Activated CD8-positive, alpha-beta memory T cell treated with anti-CD3 and anti-CD28 coated beads, Interleukin-2, amount 10 ng/mL, durations not matched to agents 7 days and 5 days (primary cell): ENCODE measurements around the gene AMBRA1. TPM values are rescaled to one million over a fixed set of nuclear protein-coding genes. Genes with fewer than 3 reads are reported as not detected.

ENCODE experiments used
- ATAC-seq: fragments of 150-1000 bp; cut with Tn5 transposase; one replicate; pipeline ENCODE4 v1.10.0; 2021; ENCODE audit warnings: moderate library complexity
- CTCF ChIA-PET: fragments of 350-600 bp; sonication (Branson Sonifier 250); formaldehyde crosslinking; loops from one replicate; lab custom pipeline; 2021; ENCODE audit warnings: antibody characterized with exemption; lab: Charles Lee
- DNase-seq: peaks from one replicate; pipeline ENCODE4 v3.0.0-alpha.2; 2020
- H3K27ac Mint-ChIP-seq: one replicate; pipeline ENCODE4 v1.8.0; 2021; ENCODE audit warnings: mild to moderate bottlenecking, mixed read lengths
- H3K27me3 Mint-ChIP-seq: one replicate; pipeline ENCODE4 v1.8.0; 2021; ENCODE audit warnings: mixed read lengths
- H3K36me3 Mint-ChIP-seq: one replicate; pipeline ENCODE4 v1.8.0; 2021; ENCODE audit warnings: mild to moderate bottlenecking, mixed read lengths
- H3K4me1 Mint-ChIP-seq: one replicate; pipeline ENCODE4 v1.8.0; 2021; ENCODE audit warnings: mixed read lengths
- H3K4me3 Mint-ChIP-seq: one replicate; pipeline ENCODE4 v1.8.0; 2021; ENCODE audit warnings: mild to moderate bottlenecking, moderate library complexity, mixed read lengths
- H3K9me3 Mint-ChIP-seq: one replicate; pipeline ENCODE4 v1.8.0; 2022; ENCODE audit warnings: low read depth, mixed read lengths
- total RNA-seq, 2 experiments: library from RNA; stranded (reverse); gene quantifications; one replicate each; pipeline ENCODE4 v1.2.3, GENCODE V29; 2021

The AMBRA1 gene
- total RNA-seq, 2 experiments from 2014 or later, result 36.1 to 41.9 TPM

GRCh38 chr11:46607516-46607915 is 13.7 kb upstream of the AMBRA1 start:
- ATAC-seq (no peak), DNase-seq (no peak)
- H3K27ac Mint-ChIP-seq, result no peak overlapping the region
- H3K9me3 Mint-ChIP-seq, result no peaks in the 10 kb centered on the region
- H3K36me3 Mint-ChIP-seq, result no peaks in the 10 kb centered on the region
- H3K27me3 Mint-ChIP-seq, result no peaks in the 10 kb centered on the region
- no peak overlapping the region for H3K4me3 Mint-ChIP-seq
- H3K4me1 Mint-ChIP-seq, result peaks cover 7% of the 10 kb centered on the region
- CTCF ChIA-PET, result interaction anchor here (0.7 to 1.2 kb wide), 3 partner anchors 9 to 59 kb away, joined by 3 to 6 read pairs (median 3); partner anchors contain the start of genes AMBRA1, ATG13 and HARBI1

DNA sequence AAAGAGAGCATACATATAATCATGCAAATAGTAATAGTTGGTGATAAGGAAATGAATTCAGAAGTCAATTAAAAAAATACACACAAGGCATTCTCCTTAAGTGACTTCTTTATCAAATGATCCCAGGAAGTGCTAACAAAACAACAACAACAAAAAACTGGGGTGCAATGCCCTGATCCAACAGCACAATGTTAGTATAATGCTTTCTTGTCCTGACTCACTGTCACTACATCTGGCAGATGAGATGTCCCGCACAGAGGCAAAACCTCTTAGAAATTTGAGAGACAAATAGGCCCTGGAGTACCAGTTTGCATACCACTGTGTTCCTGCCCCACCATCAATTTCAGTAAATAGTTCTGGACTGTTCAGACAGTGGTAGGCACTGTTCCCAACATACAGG is 11.0 kb upstream of the AMBRA1 start:
- H3K9me3 Mint-ChIP-seq, result no peaks in the 10 kb centered on the region
- no peaks in the 10 kb centered on the region for H3K36me3 Mint-ChIP-seq
- DNase-seq, result no peak
- H3K4me1 Mint-ChIP-seq, result peaks cover 2% of the 10 kb centered on the region
- H3K27ac Mint-ChIP-seq, result no peak overlapping the region
- no peak overlapping the region for H3K4me3 Mint-ChIP-seq
- ATAC-seq, result no peak
- no peaks in the 10 kb centered on the region for H3K27me3 Mint-ChIP-seq
- CTCF ChIA-PET, result no interaction called here

DNA sequence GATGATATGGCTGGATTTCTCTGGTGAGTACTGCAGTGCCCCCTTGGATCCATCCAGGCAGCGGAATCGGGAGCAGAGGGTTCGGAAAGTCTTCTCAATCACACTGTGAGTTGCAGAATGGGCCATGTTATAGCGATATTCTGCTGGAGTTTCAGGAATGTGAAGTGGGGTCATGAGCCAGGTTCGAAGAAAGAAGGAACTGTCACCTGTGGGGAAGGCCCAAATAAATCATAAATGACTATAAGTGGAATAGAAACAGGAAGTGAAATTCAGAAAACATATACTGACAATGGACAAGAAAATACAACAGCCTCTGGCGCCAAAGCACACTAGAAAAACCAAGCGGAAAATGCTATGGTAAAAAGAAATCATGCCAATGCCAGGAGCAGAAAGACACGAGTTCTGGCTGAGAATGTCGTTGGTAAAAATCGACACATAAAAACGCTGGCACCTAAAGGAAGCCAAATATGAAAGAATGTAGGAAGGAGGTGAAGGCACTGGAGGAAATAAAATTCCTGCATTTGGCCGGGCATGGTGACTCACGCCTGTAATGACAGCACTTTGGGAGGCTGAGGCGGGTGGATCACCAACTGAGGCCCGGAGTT is 10.0 kb upstream of the AMBRA1 start:
- Mint-ChIP-seq H3K36me3 (no peaks in the 10 kb centered on the region), H3K9me3 (no peaks in the 10 kb centered on the region), H3K27ac (no peak overlapping the region), H3K4me3 (no peak overlapping the region), H3K27me3 (no peaks in the 10 kb centered on the region), H3K4me1 (peaks cover 2% of the 10 kb centered on the region)
- DNase-seq (no peak), ATAC-seq (no peak)
- CTCF ChIA-PET, result interaction anchor here (1.5 kb wide), 1 partner anchor 9 kb away, joined by 5 read pairs; no protein-coding TSS in a partner anchor

GRCh38 chr11:46601129-46601528 is 7.3 kb upstream of the AMBRA1 start:
- DNase-seq (no peak), ATAC-seq (no peak)
- peaks cover 16% of the 10 kb centered on the region for H3K4me1 Mint-ChIP-seq
- no peaks in the 10 kb centered on the region for H3K36me3 Mint-ChIP-seq
- H3K4me3 Mint-ChIP-seq, result no peak overlapping the region
- H3K27me3 Mint-ChIP-seq, result no peaks in the 10 kb centered on the region
- CTCF ChIA-PET, result interaction anchor here (1.8 kb wide), 1 partner anchor 11 kb away, joined by 5 read pairs; no protein-coding TSS in a partner anchor
- no peaks in the 10 kb centered on the region for H3K9me3 Mint-ChIP-seq
- H3K27ac Mint-ChIP-seq, result no peak overlapping the region

GRCh38 chr11:46600194-46600960 is 6.6 kb upstream of the AMBRA1 start:
- no peak for ATAC-seq
- DNase-seq, result no peak
- CTCF ChIA-PET, result interaction anchor here (1.4 to 1.8 kb wide), 2 partner anchors 11 to 18 kb away, joined by 4 to 5 read pairs; no protein-coding TSS in a partner anchor
- Mint-ChIP-seq H3K27ac (no peak overlapping the region), H3K9me3 (no peaks in the 10 kb centered on the region), H3K27me3 (no peaks in the 10 kb centered on the region), H3K4me3 (no peak overlapping the region), H3K36me3 (no peaks in the 10 kb centered on the region), H3K4me1 (peaks cover 16% of the 10 kb centered on the region)

- no peak for DNase-seq
- Mint-ChIP-seq H3K4me1 (peaks cover 17% of the 10 kb centered on the region), H3K36me3 (no peaks in the 10 kb centered on the region), H3K4me3 (no peak overlapping the region), H3K27me3 (no peaks in the 10 kb centered on the region), H3K27ac (no peak overlapping the region), H3K9me3 (no peaks in the 10 kb centered on the region)
- CTCF ChIA-PET, result interaction anchor here (1.2 to 1.8 kb wide), 4 partner anchors 12 to 25 kb away, joined by 3 to 5 read pairs (median 4); no protein-coding TSS in a partner anchor
- ATAC-seq, result no peak
These were observed 5.7 kb upstream of the AMBRA1 start for GRCh38 chr11:46599340-46600193.

- Mint-ChIP-seq H3K36me3 (no peaks in the 10 kb centered on the region), H3K4me1 (peaks cover 26% of the 10 kb centered on the region), H3K27ac (peak overlapping the region; percentile 66), H3K4me3 (no peak overlapping the region), H3K9me3 (no peaks in the 10 kb centered on the region), H3K27me3 (no peaks in the 10 kb centered on the region)
- CTCF ChIA-PET, result interaction anchor here (1.7 kb wide), 1 partner anchor 17 kb away, joined by 3 read pairs; no protein-coding TSS in a partner anchor
- DNase-seq (no peak), ATAC-seq (no peak)
These were observed 3.9 kb upstream of the AMBRA1 start for GRCh38 chr11:46597609-46598219.

- Mint-ChIP-seq H3K4me1 (peaks cover 32% of the 10 kb centered on the region), H3K9me3 (no peaks in the 10 kb centered on the region), H3K36me3 (no peaks in the 10 kb centered on the region), H3K27ac (peak overlapping the region; percentile 39), H3K27me3 (no peaks in the 10 kb centered on the region), H3K4me3 (no peak overlapping the region)
- CTCF ChIA-PET, result no interaction called here
- DNase-seq (no peak), ATAC-seq (no peak)
These were observed 3.3 kb upstream of the AMBRA1 start for GRCh38 chr11:46597155-46597554.

DNA sequence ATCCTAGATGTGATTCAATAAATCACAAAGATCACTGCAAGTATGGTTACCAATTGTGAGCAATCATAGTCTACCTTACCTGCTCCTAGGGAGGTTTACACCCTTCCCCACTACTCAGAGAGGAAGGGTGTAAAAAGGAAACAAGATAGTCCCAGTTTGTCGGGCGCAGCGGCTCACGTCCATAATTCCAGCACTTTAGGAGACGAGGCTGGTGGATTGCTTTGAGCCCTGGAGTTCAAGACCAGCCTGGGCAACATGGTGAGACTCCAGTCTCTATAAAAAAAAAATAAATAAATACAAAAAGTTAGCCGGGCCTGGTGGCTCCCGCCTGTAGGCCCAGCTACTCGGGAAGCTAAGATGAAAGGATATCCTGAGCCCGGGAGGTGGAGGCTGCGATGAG is 962 bp upstream of the AMBRA1 start:
- H3K4me3 Mint-ChIP-seq, result no peak overlapping the region
- no peak for DNase-seq
- CTCF ChIA-PET, result interaction anchor here (0.7 to 2.0 kb wide), 5 partner anchors 17 to 246 kb away, joined by 3 to 14 read pairs (median 4); partner anchors contain the start of gene ATG13
- H3K27ac Mint-ChIP-seq, result peak overlapping the region; percentile 95
- no peak for ATAC-seq
- H3K27me3 Mint-ChIP-seq, result no peaks in the 10 kb centered on the region
- peaks cover 5% of the 10 kb centered on the region for H3K36me3 Mint-ChIP-seq
- H3K9me3 Mint-ChIP-seq, result no peaks in the 10 kb centered on the region
- peaks cover 47% of the 10 kb centered on the region for H3K4me1 Mint-ChIP-seq

DNA sequence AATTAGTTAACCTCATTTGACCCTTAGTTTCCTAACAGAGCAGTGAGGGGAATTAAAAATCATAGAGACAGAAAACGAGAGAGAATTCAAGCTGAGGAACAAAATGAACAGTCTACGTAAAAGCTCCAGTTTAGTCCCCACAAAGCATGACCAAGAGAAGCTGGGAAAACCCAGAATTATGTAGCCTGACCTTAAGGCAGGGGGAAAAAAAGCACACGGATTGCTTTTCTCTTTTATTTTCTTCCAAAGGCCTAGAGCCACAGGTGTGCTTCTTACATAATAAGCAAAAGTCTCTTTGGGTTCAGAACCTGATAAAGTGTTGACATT is 514 bp upstream of the AMBRA1 start:
- Mint-ChIP-seq H3K36me3 (peaks cover 7% of the 10 kb centered on the region), H3K27ac (peak overlapping the region; percentile 95), H3K4me1 (peaks cover 47% of the 10 kb centered on the region), H3K27me3 (no peaks in the 10 kb centered on the region), H3K4me3 (peak overlapping the region; percentile 97), H3K9me3 (no peaks in the 10 kb centered on the region)
- DNase-seq (no peak), ATAC-seq (no peak)
- CTCF ChIA-PET, result interaction anchor here (0.8 to 2.0 kb wide), 7 partner anchors 11 to 245 kb away, joined by 3 to 14 read pairs (median 4); partner anchors contain the start of gene ATG13

- no peak overlapping the region for H3K4me3 Mint-ChIP-seq
- H3K27ac Mint-ChIP-seq, result no peak overlapping the region
These were observed 2.9 kb downstream of the AMBRA1 start for GRCh38 chr11:46590740-46591605.

DNA sequence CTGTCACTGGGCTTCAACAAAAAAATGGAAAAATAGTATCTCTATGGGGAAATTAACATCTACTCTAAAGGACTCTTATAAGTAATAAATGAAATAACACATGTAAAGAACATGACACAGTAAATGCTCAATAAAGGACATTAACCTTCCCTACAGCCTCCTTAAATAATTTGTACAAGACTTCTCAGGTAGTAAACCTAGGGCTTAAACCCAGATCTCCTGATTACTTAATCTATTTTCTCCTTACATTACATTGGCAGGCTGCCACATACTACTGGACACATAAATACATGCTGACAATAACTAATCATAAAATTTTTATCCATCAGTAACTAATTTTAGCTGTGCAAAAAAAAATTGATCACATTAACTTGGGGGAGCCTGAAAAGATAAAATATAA is 4.9 kb downstream of the AMBRA1 start:
- CTCF ChIA-PET, result no interaction called here
- peaks cover 17% of the 10 kb centered on the region for H3K36me3 Mint-ChIP-seq
- H3K27ac Mint-ChIP-seq, result no peak overlapping the region
- no peak for ATAC-seq
- H3K9me3 Mint-ChIP-seq, result no peaks in the 10 kb centered on the region
- DNase-seq, result no peak
- no peaks in the 10 kb centered on the region for H3K27me3 Mint-ChIP-seq
- no peak overlapping the region for H3K4me3 Mint-ChIP-seq
- peaks cover 32% of the 10 kb centered on the region for H3K4me1 Mint-ChIP-seq

More at GRCh38 chr11:46590740-46591605, 2.9 kb downstream of the AMBRA1 start:
- DNase-seq, result no peak
- no peak for ATAC-seq
- H3K27me3 Mint-ChIP-seq, result no peaks in the 10 kb centered on the region
- H3K4me1 Mint-ChIP-seq, result peaks cover 38% of the 10 kb centered on the region
- no peaks in the 10 kb centered on the region for H3K9me3 Mint-ChIP-seq
- CTCF ChIA-PET, result interaction anchor here (1.0 to 1.2 kb wide), 2 partner anchors 27 to 74 kb away, joined by 3 to 4 read pairs; no protein-coding TSS in a partner anchor
- H3K36me3 Mint-ChIP-seq, result peaks cover 14% of the 10 kb centered on the region
